Left colon (tissue), 2 donors: Measurements from ENCODE around the gene RGS16. TPM values are rescaled to one million over a fixed set of nuclear protein-coding genes. Genes with fewer than 3 reads are reported as not detected.

Source experiments
- ATAC-seq: fragments of 200-7000 bp; cut with Tn5 transposase; one replicate; pipeline ENCODE4 v1.9.1; 2020; ENCODE audit warnings: mild to moderate bottlenecking, moderate library complexity
- DNase-seq, 2 donors: peaks; one replicate each; pipeline ENCODE4 v3.0.0-alpha.2; 2020
- intact Hi-C, 2 donors: fragments of 100-400 bp; cut with DNase I in 1 of 2; cut with micrococcal nuclease in 1 of 2; formaldehyde crosslinking; loops; one replicate each; pipeline versions ENCODE4 v1.11.2 to v1.14.0; 2022; cut with DNase I, micrococcal nuclease
- total RNA-seq, 2 donors: library from RNA; stranded (reverse); fragmentation: NEBNext Ultra II Directional; extraction: Animal tissue kit (Norgen Biotek cat#: 25700); gene quantifications; one replicate each; pipeline ENCODE4 v1.2.1, GENCODE V29; 2021
- donor health status: DM: no; HTN: no; CAD: no.
- donor health status: DM: yes; HTN: yes; CAD: no.

RGS16 gene
- total RNA-seq, 2 donors from 2014 or later = 0.64 to 1.1 TPM

- ATAC-seq (no peak), DNase-seq (peak in 1 of 2 donors; percentile 50)
- intact Hi-C loops = no loop called here
Observed at GRCh38 chr1:182615468-182616129, 11.4 kb upstream of the RGS16 start.

GRCh38 chr1:182614796-182615454 lies 10.7 kb upstream of the RGS16 start:
- intact Hi-C loops = no loop called here
- peak; percentile 76 for ATAC-seq
- DNase-seq = peak; percentile 62 to 69

- DNase-seq = no peak
- no peak for ATAC-seq
- intact Hi-C loops = no loop called here
Observed at GRCh38 chr1:182611787-182612186, 7.6 kb upstream of the RGS16 start.

- DNase-seq = no peak
- intact Hi-C loops = no loop called here
- ATAC-seq = no peak
Observed at GRCh38 chr1:182611326-182611725, 7.1 kb upstream of the RGS16 start.

- ATAC-seq (no peak), DNase-seq (no peak)
- intact Hi-C loops = no loop called here
Observed at GRCh38 chr1:182610606-182611194, 6.5 kb upstream of the RGS16 start.

- intact Hi-C loops = no loop called here
- DNase-seq = no peak
Observed at GRCh38 chr1:182608845-182609610, 4.8 kb upstream of the RGS16 start.

GRCh38 chr1:182608236-182608635 lies 4.0 kb upstream of the RGS16 start:
- DNase-seq (no peak), ATAC-seq (no peak)
- intact Hi-C loops = no loop called here

More at GRCh38 chr1:182608845-182609610, 4.8 kb upstream of the RGS16 start:
- ATAC-seq = no peak

- no peak for DNase-seq
- ATAC-seq = no peak
- intact Hi-C loops = no loop called here
Observed at GRCh38 chr1:182607566-182607965, 3.4 kb upstream of the RGS16 start.

GRCh38 chr1:182603646-182604174 lies 479 bp downstream of the RGS16 start:
- DNase-seq (no peak), ATAC-seq (no peak)
- intact Hi-C loops = loop anchor here in 1 of 2 donors (5.0 kb wide), 1 partner anchor 179 kb away; no protein-coding TSS in a partner anchor

- intact Hi-C loops = loop anchor here in 1 of 2 donors (5.0 kb wide), 1 partner anchor 179 kb away; no protein-coding TSS in a partner anchor
- DNase-seq = no peak
- no peak for ATAC-seq
Observed at GRCh38 chr1:182602935-182603645, 1.1 kb downstream of the RGS16 start.

- intact Hi-C loops = loop anchor here (2.0 to 5.0 kb wide), 2 partner anchors 180 to 183 kb away; no protein-coding TSS in a partner anchor
- no peak for DNase-seq
- ATAC-seq = no peak
Observed at GRCh38 chr1:182601913-182602312, 2.3 kb downstream of the RGS16 start.

- peak; percentile 17 for ATAC-seq
- peak; percentile 57 to 59 for DNase-seq
- intact Hi-C loops = loop anchor here (2.0 to 5.0 kb wide), 2 partner anchors 181 to 183 kb away; no protein-coding TSS in a partner anchor
Observed at GRCh38 chr1:182601416-182601786, 2.8 kb downstream of the RGS16 start.

GRCh38 chr1:182600745-182601415 lies 3.3 kb downstream of the RGS16 start:
- DNase-seq (no peak), ATAC-seq (no peak)
- intact Hi-C loops = loop anchor here (2.0 to 5.0 kb wide), 2 partner anchors 181 to 184 kb away; no protein-coding TSS in a partner anchor

- no peak for DNase-seq
- no peak for ATAC-seq
- intact Hi-C loops = loop anchor here (2.0 to 5.0 kb wide), 2 partner anchors 182 to 185 kb away; no protein-coding TSS in a partner anchor
Observed at GRCh38 chr1:182600036-182600713, 4.0 kb downstream of the RGS16 start.

GRCh38 chr1:182599339-182599738 lies 4.8 kb downstream of the RGS16 start:
- intact Hi-C loops = no loop called here
- no peak for DNase-seq
- no peak for ATAC-seq

- DNase-seq = no peak
- intact Hi-C loops = no loop called here
- no peak for ATAC-seq
Observed at GRCh38 chr1:182598296-182598695, 5.9 kb downstream of the RGS16 start.

- intact Hi-C loops = no loop called here
- no peak for ATAC-seq
- DNase-seq = no peak
Observed at GRCh38 chr1:182596934-182597333, 7.3 kb downstream of the RGS16 start.
